GM23248 (cell line): ENCODE data around the gene TLK1. TPM values are rescaled to one million over a fixed set of nuclear protein-coding genes. Genes with fewer than 3 reads are reported as not detected.
A peak's percentile ranks its signal among the peaks of the same experiment; 100 is the strongest.

ENCODE experiments used
- DNase-seq: peaks from one replicate; pipeline ENCODE4 v3.0.0-alpha.2; 2015
- H2AFZ ChIP-seq: fragments of 200-600 bp; sonication (generic); 2 replicates; pipeline ENCODE4 v1.6.1; 2016; ENCODE audit warnings: antibody characterized with exemption
- H3F3A ChIP-seq: fragments of 200-600 bp; sonication (generic); 2 replicates; pipeline ENCODE4 v1.6.1; 2016; ENCODE audit warnings: mild to moderate bottlenecking, antibody characterized with exemption, mixed run types; ENCODE audit not compliant: insufficient read depth
- H3K27ac ChIP-seq: fragments of 200-600 bp; sonication (generic); 2 replicates; pipeline ENCODE4 v1.5.1; 2016; ENCODE audit warnings: mild to moderate bottlenecking
- H3K27me3 ChIP-seq: fragments of 200-600 bp; sonication (generic); replicated peaks from 2 replicates; pipeline ENCODE4 v1.6.1; 2016; ENCODE audit warnings: mild to moderate bottlenecking; ENCODE audit not compliant: insufficient read depth
- H3K36me3 ChIP-seq: fragments of 200-600 bp; sonication (generic); 2 replicates; pipeline ENCODE4 v1.6.1; 2016; ENCODE audit warnings: low read depth, mild to moderate bottlenecking
- H3K4me1 ChIP-seq: fragments of 200-600 bp; sonication (generic); 2 replicates; pipeline ENCODE4 v1.6.1; 2016; ENCODE audit warnings: mild to moderate bottlenecking; ENCODE audit not compliant: insufficient read depth
- H3K4me2 ChIP-seq: fragments of 200-600 bp; sonication (generic); one replicate; pipeline ENCODE4 v1.6.1; 2016; ENCODE audit warnings: mild to moderate bottlenecking; ENCODE audit not compliant: unreplicated experiment
- H3K4me3 ChIP-seq: fragments of 200-600 bp; sonication (generic); 2 replicates; pipeline ENCODE4 v1.5.1; 2016; ENCODE audit warnings: mild to moderate bottlenecking
- H3K79me2 ChIP-seq: fragments of 200-600 bp; sonication (generic); 2 replicates; pipeline ENCODE4 v1.6.1; 2016; ENCODE audit warnings: mild to moderate bottlenecking; ENCODE audit not compliant: insufficient read depth
- H3K9ac ChIP-seq: fragments of 200-600 bp; sonication (generic); 2 replicates; pipeline ENCODE4 v1.6.1; 2016; ENCODE audit warnings: mild to moderate bottlenecking
- H3K9me2 ChIP-seq: fragments of 200-600 bp; sonication (generic); 2 replicates; pipeline ENCODE4 v1.6.1; 2016; ENCODE audit warnings: mixed run types, mild to moderate bottlenecking, moderate library complexity; ENCODE audit not compliant: insufficient read depth
- H3K9me3 ChIP-seq: fragments of 200-600 bp; sonication (generic); one replicate; pipeline ENCODE4 v1.6.1; 2017; ENCODE audit warnings: low read depth
- H4K20me1 ChIP-seq: fragments of 200-600 bp; sonication (generic); 2 replicates; pipeline ENCODE4 v1.6.0; 2016; ENCODE audit not compliant: insufficient read depth
- EZH2 ChIP-seq: fragments of 200-600 bp; sonication (generic); IDR thresholded peaks from 2 replicates; pipeline ENCODE4 v1.6.1; 2018; ENCODE audit warnings: antibody characterized with exemption, mild to moderate bottlenecking; ENCODE audit not compliant: insufficient read depth, poor library complexity, severe bottlenecking
- EZH2phosphoT487 ChIP-seq: fragments of 200-600 bp; sonication (generic); IDR thresholded peaks from 2 replicates; pipeline ENCODE4 v1.6.1; 2018; ENCODE audit warnings: antibody characterized with exemption, moderate library complexity, mild to moderate bottlenecking, low read depth; ENCODE audit not compliant: insufficient read depth
- WGBS, 2 experiments: methylation state at CpG; one replicate each; pipeline ENCODE4 v1.1.6; 2015 to 2017; ENCODE audit warnings: low lambda C conversion rate in 2 of 2, low coverage in 1 of 2; ENCODE audit errors: missing lambda C conversion rate in 2 of 2; 5-methylcytosine and 5-hydroxymethylcytosine counted together
- in situ Hi-C: fragments of 300-500 bp; cut with MboI; formaldehyde crosslinking; loops from 2 replicates; pipeline ENCODE4 v1.15.0; 2020
- polyA plus RNA-seq: library from polyadenylated mRNA; unstranded; fragments of >200 nt; fragmentation: Nextera tagmentation; extraction: Ambion mirVana; gene quantifications from 2 replicates; pipeline ENCODE4 v1.2.1, GENCODE V29; 2016
- total RNA-seq: library from RNA; depleted of rRNA; stranded (reverse); fragments of >200 nt; shearing (Covaris generic); gene quantifications from 2 replicates; pipeline ENCODE4 v1.2.3, GENCODE V29; 2014; rRNA removed

TLK1 gene
- 9.6 and 23.6 TPM in 2 replicates for total RNA-seq
- 23.7 and 25.6 TPM in 2 replicates for polyA plus RNA-seq

DNA sequence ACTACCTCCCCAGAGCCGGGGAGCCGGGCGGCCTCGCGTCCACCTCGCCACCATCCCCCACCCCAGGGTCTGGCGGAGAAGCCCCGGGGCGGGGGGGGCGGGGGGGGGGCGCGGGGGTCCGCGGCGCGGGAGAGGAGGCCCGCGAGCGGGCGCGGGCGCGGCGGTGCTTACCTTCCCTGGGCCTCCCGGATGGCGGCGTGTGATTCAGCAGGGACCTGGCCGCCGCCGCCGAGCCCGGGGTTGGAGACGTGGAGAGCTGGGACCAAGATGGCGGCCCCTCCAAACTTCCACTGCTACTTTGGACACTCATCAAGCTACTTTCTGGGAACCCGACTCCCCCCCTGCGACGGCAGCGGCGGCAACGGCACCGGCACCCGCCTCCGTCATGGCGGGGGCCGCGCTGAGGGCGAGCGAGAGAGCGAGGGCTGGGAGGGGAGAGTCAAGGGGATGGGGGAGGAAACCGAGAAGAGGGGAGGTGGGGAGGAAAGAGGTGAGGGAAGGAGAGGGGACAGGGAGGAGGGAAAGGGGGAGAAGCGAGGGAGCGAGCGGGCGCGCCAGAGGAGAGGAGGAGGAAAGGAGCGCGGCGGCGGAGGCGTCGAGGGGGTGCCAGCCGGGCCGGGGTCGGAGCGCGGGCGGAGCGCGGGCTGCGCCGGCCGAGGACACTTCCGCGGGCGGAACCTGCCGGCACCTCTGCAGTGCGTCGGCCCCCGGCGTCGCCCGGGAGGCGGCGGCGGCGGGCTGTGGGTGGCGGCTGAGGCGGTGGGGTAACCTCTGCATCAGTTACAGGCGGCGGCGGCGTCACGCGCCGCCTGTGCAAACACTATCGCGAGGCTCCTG, at the start of gene TLK1:
TLK1 (minus strand) TSS at position 775 of the 837 bp plus-strand sequence; CDS start at position 310, 465 bp downstream.
- Histone ChIP-seq H3K27me3 (no peaks in the 10 kb centered on the region), H2AFZ (peak within 1 kb of the TSS; percentile 98), H3F3A (peaks cover 22% of the 10 kb centered on the region; the same call in 1 of the 2 replicates), H3K4me1 (peaks cover 13% of the 10 kb centered on the region), H3K9me2 (no peaks in the 10 kb centered on the region), H3K79me2 (peaks cover 46% of the 10 kb centered on the region), H3K9ac (peak within 1 kb of the TSS; percentile 97), H3K4me2 (peak within 1 kb of the TSS; percentile 94), H3K9me3 (no peaks in the 10 kb centered on the region), H3K36me3 (no peaks in the 10 kb centered on the region), H4K20me1 (peaks cover 17% of the 10 kb centered on the region; the same call in 1 of the 2 replicates), H3K4me3 (peak within 1 kb of the TSS; percentile 87), H3K27ac (peak within 1 kb of the TSS; percentile 97)
- TF ChIP-seq EZH2 (no peak), EZH2phosphoT487 (no peak)
- in situ Hi-C loops: loop anchor here (25.0 kb wide), 1 partner anchor 252 kb away; no protein-coding TSS in a partner anchor
- 0 to 2% methylated on average over 11 to 77 of the region's 97 CpGs for WGBS, 2 experiments
- DNase-seq: peak; percentile 92

- in situ Hi-C loops: no loop called here
- Histone ChIP-seq H3K4me3 (no peak overlapping the region), H3K27ac (no peak overlapping the region)
Observed at GRCh38 chr2:171210216-171210863, 49.6 kb upstream of the TLK1 start.

DNA sequence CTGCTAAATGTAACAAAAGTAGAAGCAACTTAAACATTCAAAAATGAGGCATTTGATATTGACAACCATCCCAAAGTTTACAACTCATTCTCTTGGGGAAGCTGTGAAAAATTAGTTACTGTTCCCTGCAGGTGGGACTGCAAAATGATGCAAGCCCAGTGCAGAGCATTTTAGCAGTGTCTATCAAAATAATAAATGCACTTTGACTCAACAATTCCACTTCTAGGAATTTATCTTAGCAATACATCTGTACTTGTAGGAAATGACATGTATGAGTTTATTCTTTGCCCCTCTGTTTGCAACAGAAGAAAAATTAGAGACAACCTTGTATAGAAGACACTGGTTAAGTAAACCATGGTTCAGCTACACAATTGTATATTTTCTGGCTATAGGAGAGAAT, 48.0 kb upstream of the TLK1 start:
- in situ Hi-C loops: no loop called here
- no peaks in the 10 kb centered on the region for H4K20me1 ChIP-seq

More at GRCh38 chr2:171210216-171210863, 49.6 kb upstream of the TLK1 start:
- Histone ChIP-seq H3K79me2 (no peaks in the 10 kb centered on the region), H4K20me1 (no peaks in the 10 kb centered on the region), H3K4me1 (no peaks in the 10 kb centered on the region), H3K9me3 (no peaks in the 10 kb centered on the region), H3K9me2 (no peaks in the 10 kb centered on the region), H3K27me3 (no peaks in the 10 kb centered on the region), H3F3A (no peaks in the 10 kb centered on the region), H2AFZ (no peak overlapping the region), H3K4me2 (no peak overlapping the region), H3K36me3 (no peaks in the 10 kb centered on the region), H3K9ac (no peak overlapping the region)
- TF ChIP-seq EZH2 (no peak), EZH2phosphoT487 (no peak)
- no peak for DNase-seq
- 81% methylated on average over 9 of the region's 9 CpGs for WGBS, 2 experiments

GRCh38 chr2:171206422-171207115, 45.9 kb upstream of the TLK1 start:
- no peak overlapping the region for H3K4me2 ChIP-seq
- no peaks in the 10 kb centered on the region for H3K27me3 ChIP-seq
- no peak overlapping the region for H3K27ac ChIP-seq
- DNase-seq: no peak
- in situ Hi-C loops: no loop called here
- H4K20me1 ChIP-seq: no peaks in the 10 kb centered on the region
- no peaks in the 10 kb centered on the region for H3K79me2 ChIP-seq
- no peak overlapping the region for H3K9ac ChIP-seq
- no peak overlapping the region for H3K4me3 ChIP-seq
- no peaks in the 10 kb centered on the region for H3K9me3 ChIP-seq
- no peaks in the 10 kb centered on the region for H3K9me2 ChIP-seq
- H3K4me1 ChIP-seq: no peaks in the 10 kb centered on the region
- no peak for TF ChIP-seq EZH2
- TF ChIP-seq EZH2phosphoT487: no peak
- no peaks in the 10 kb centered on the region for H3F3A ChIP-seq
- no peaks in the 10 kb centered on the region for H3K36me3 ChIP-seq
- WGBS, 2 experiments: 66 to 68% methylated on average over 2 of the region's 2 CpGs
- no peak overlapping the region; the same call in 1 of the 2 replicates for H2AFZ ChIP-seq

More for the DNA sequence above, 48.0 kb upstream of the TLK1 start:
- Histone ChIP-seq H3K27me3 (no peaks in the 10 kb centered on the region), H3K4me1 (no peaks in the 10 kb centered on the region), H2AFZ (no peak overlapping the region), H3K27ac (no peak overlapping the region), H3K4me2 (no peak overlapping the region), H3K79me2 (no peaks in the 10 kb centered on the region), H3K9me3 (no peaks in the 10 kb centered on the region), H3K9me2 (no peaks in the 10 kb centered on the region), H3K36me3 (no peaks in the 10 kb centered on the region), H3F3A (no peaks in the 10 kb centered on the region), H3K4me3 (no peak overlapping the region), H3K9ac (no peak overlapping the region)
- DNase-seq: no peak
- TF ChIP-seq EZH2 (no peak), EZH2phosphoT487 (no peak)
